Naive thymus-derived CD8-positive, alpha-beta T cell (primary cell): Measurements from ENCODE around the gene MIS12. TPM values are rescaled to one million over a fixed set of nuclear protein-coding genes. Genes with fewer than 3 reads are reported as not detected.

Source experiments
- ATAC-seq, 2 donors: fragments of 150-1000 bp; cut with Tn5 transposase in 1 of 2; sonication (Bioruptor Pico), chemical (Tn5 transposase) in 1 of 2; 1 replicate in 1 of 2; 2 replicates in 1 of 2; pipeline ENCODE4 v1.10.0; 2021; ENCODE audit warnings: mild to moderate bottlenecking in 2 of 2, moderate library complexity in 2 of 2
- POLR2A ChIA-PET: fragments of 350-600 bp; sonication (Branson Sonifier 250); formaldehyde crosslinking; loops from one replicate; lab custom pipeline; 2021; ENCODE audit warnings: antibody characterized with exemption; lab: Charles Lee
- DNase-seq, 10 donors: peaks; one replicate each; pipeline versions ENCODE4 v3.0.0 to v3.0.0-alpha.2; 2020 to 2022
- H3K27ac Mint-ChIP-seq, 10 donors: one replicate each; pipeline ENCODE4 v1.8.0; 2020 to 2022; ENCODE audit warnings: mild to moderate bottlenecking in 10 of 10, mixed read lengths in 10 of 10, moderate library complexity in 4 of 10, inconsistent platforms in 1 of 10
- H3K27me3 Mint-ChIP-seq, 5 donors: one replicate each; pipeline ENCODE4 v1.8.0; 2021 to 2022; ENCODE audit warnings: mixed read lengths in 5 of 5
- H3K36me3 Mint-ChIP-seq, 3 donors: one replicate each; pipeline ENCODE4 v1.8.0; 2020 to 2022; ENCODE audit warnings: mixed read lengths in 3 of 3, mild to moderate bottlenecking in 2 of 3, inconsistent platforms in 1 of 3
- H3K4me1 Mint-ChIP-seq, 4 donors: one replicate each; pipeline ENCODE4 v1.8.0; 2021 to 2022; ENCODE audit warnings: mixed read lengths in 4 of 4
- H3K4me3 Mint-ChIP-seq, 10 donors: one replicate each; pipeline ENCODE4 v1.8.0; 2020 to 2022; ENCODE audit warnings: mild to moderate bottlenecking in 10 of 10, mixed read lengths in 10 of 10, moderate library complexity in 6 of 10, inconsistent platforms in 1 of 10
- H3K9me3 Mint-ChIP-seq, 9 donors: one replicate each; pipeline ENCODE4 v1.8.0; 2020 to 2022; ENCODE audit warnings: mixed read lengths in 9 of 9, mild to moderate bottlenecking in 3 of 9, inconsistent platforms in 1 of 9, moderate library complexity in 1 of 9
- polyA plus RNA-seq, 3 donors: library from polyadenylated mRNA; unstranded; fragments of 300-500 nt; fragmentation: Illumina TruSeq; gene quantifications; one replicate each; pipeline ENCODE4 v1.2.3, GENCODE V29; 2021
- total RNA-seq, 8 experiments: library from RNA in 2 of 8; stranded (reverse) in 2 of 8; gene quantifications; one replicate each; pipeline ENCODE4 v1.2.3 and lab custom pipeline; 2021 to 2026

MIS12 gene
- total and polyA plus RNA-seq, 5 experiments from 2014 or later, result 15.6 to 51.0 (median 18.3) TPM

GRCh38 chr17:5540321-5540720 lies 54.0 kb downstream of the MIS12 start:
- POLR2A ChIA-PET, result no interaction called here
- H3K9me3 Mint-ChIP-seq, result no peaks in the 10 kb centered on the region
- DNase-seq (no peak), ATAC-seq (no peak)
- no peak overlapping the region for H3K4me3 Mint-ChIP-seq
- H3K4me1 Mint-ChIP-seq, result peaks cover 0 to 12% (median 7%) of the 10 kb centered on the region in 4 donors
- H3K36me3 Mint-ChIP-seq, result peaks cover 0 to 92% (median 15%) of the 10 kb centered on the region in 3 donors
- H3K27me3 Mint-ChIP-seq, result no peaks in the 10 kb centered on the region
- H3K27ac Mint-ChIP-seq, result peak overlapping the region in 5 of 10 donors; percentile 7 to 53 (median 33)

Other genes with a start within 250 kb of the MIS12 start
- gene RABEP1, start 204.3 kb upstream of the MIS12 start, total RNA-seq, result 10 to 100 TPM; 57.3 to 58.6 TPM
- gene RABEP1, start 204.3 kb upstream of the MIS12 start, polyA plus RNA-seq, result 10 to 100 TPM; 23.5 to 32.7 (median 31.3) TPM
- gene NUP88, start 66.9 kb upstream of the MIS12 start, total RNA-seq, result 100 to 1,000 TPM; 100 to 113 TPM
- gene NUP88, start 66.9 kb upstream of the MIS12 start, polyA plus RNA-seq, result 100 to 1,000 TPM; 108 to 128 (median 123) TPM
- 10 to 100 TPM; 74.3 to 79.3 TPM for gene RPAIN, start 66.4 kb upstream of the MIS12 start, total RNA-seq
- 10 to 100 TPM; 26.8 to 36.1 (median 27.8) TPM for gene RPAIN, start 66.4 kb upstream of the MIS12 start, polyA plus RNA-seq
- 10 to 100 TPM; 89.9 to 98.3 TPM for gene C1QBP, start 47.4 kb upstream of the MIS12 start, total RNA-seq
- 100 to 1,000 TPM; 276 to 308 (median 304) TPM for gene C1QBP, start 47.4 kb upstream of the MIS12 start, polyA plus RNA-seq
- gene DHX33, start 17.6 kb upstream of the MIS12 start, total RNA-seq, result 10 to 100 TPM; 11.8 to 12.4 TPM
- under 1 TPM; 0.52 to 0.82 (median 0.56) TPM for gene DHX33, start 17.6 kb upstream of the MIS12 start, polyA plus RNA-seq
- 10 to 100 TPM; 83.5 to 86.7 TPM for gene DERL2, start 388 bp upstream of the MIS12 start, total RNA-seq
- 10 to 100 TPM; 56.5 to 74.1 (median 57.5) TPM for gene DERL2, start 388 bp upstream of the MIS12 start, polyA plus RNA-seq
- gene NLRP1, start 97.9 kb downstream of the MIS12 start, total RNA-seq, result 100 to 1,000 TPM; 354 to 370 TPM
- gene NLRP1, start 97.9 kb downstream of the MIS12 start, polyA plus RNA-seq, result 10 to 100 TPM; 18.4 to 47.9 (median 33.2) TPM